Measurements from ENCODE around the gene HNRNPUL2.

DNA sequence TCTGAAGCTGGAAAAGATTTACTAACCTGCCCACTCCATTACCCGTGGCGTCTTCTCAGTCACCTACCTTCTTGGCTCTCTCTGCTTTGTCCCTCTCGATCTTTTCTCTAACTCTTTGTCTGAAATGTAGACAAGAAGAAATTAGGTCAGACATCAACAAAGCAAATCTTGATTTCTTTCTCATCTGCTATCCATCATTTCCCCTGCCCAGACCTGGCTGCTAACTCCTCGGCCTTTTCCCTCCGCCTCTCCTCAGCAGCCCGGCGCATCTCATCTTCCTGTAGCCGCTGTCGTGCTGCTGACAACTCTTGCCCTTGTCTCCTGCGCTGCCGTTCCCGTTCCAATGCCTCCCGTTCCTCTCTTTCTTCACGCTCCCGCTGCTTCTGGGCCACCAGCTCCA is 49.5 kb downstream of the HNRNPUL2 start:
- TF ChIP-seq CTCF (IDR thresholded peaks at IDR 0.05) (no peak), ZFX (IDR thresholded peaks at IDR 0.05; ENCODE audit: borderline replicate concordance) (no peak)
